Measurements from ENCODE around the gene PPP3R2.

GRCh38 chr9:101590901-101591300 is 3.9 kb downstream of the PPP3R2 start:
- TF ChIP-seq CTCF (conservative IDR thresholded peaks at IDR 0.05; ENCODE audit: low read length) = no peak
- TF ChIP-seq EZH2phosphoT487 (IDR thresholded peaks at IDR 0.05; ENCODE audit: borderline replicate concordance, low read depth, low read length) = no peak
